ENCODE measurements around the gene POLG2. TPM values are rescaled to one million over a fixed set of nuclear protein-coding genes. Genes with fewer than 3 reads are reported as not detected.

POLG2 gene
- total and polyA plus RNA-seq, 10 of the 15 experiments (the other 5 are each of a cell fraction or from before 2014, with no cell fraction given), result 10.2 to 27.7 (median 22.2) TPM

- TF ChIP-seq SP1 (IDR thresholded peaks at IDR 0.05; ENCODE audit: low read depth, low read length), result no peak
- no peak for TF ChIP-seq CBX3 (IDR thresholded peaks at IDR 0.05; ENCODE audit: borderline replicate concordance, low read depth)
- no peak for TF ChIP-seq HDAC2 (IDR thresholded peaks at IDR 0.05)
- no peak; the same call in 1 of the 2 replicates for TF ChIP-seq FOXK2 (IDR thresholded peaks at IDR 0.05)
- no peak for TF ChIP-seq HSF1 (IDR thresholded peaks at IDR 0.05; ENCODE audit: low read depth, low read length)
- peak; percentile 71; the same call in 1 of the 2 replicates for TF ChIP-seq SIN3A (IDR thresholded peaks at IDR 0.05; ENCODE audit: low read depth, low read length)
- peak; percentile 87 to 93 for TF ChIP-seq BHLHE40 (IDR thresholded peaks at IDR 0.05; ENCODE audit: borderline replicate concordance in 1 of 2, low read depth in 2 of 2, low read length in 1 of 2)
- TF ChIP-seq GABPA (IDR thresholded peaks at IDR 0.05; ENCODE audit: low read depth), result peak; percentile 78
- no peak for TF ChIP-seq PRDM15 (CRISPR knock-in tag; IDR thresholded peaks at IDR 0.05)
- no peak for TF ChIP-seq SMAD1 (IDR thresholded peaks at IDR 0.05; ENCODE audit: low read depth, partially characterized antibody)
- no peak for TF ChIP-seq YBX1 (IDR thresholded peaks at IDR 0.05)
- TF ChIP-seq CREB1 (IDR thresholded peaks at IDR 0.05; ENCODE audit: low read depth), result peak; percentile 61
- peak; percentile 93 for TF ChIP-seq YY1 (IDR thresholded peaks at IDR 0.05; ENCODE audit: low read depth, low read length)
- TF ChIP-seq MAX (IDR thresholded peaks at IDR 0.05; ENCODE audit: low read depth, low read length), result no peak; the same call in 1 of the 2 replicates
- peak in 1 of 2 experiments; percentile 81; a peak in 2 of 3 replicates for TF ChIP-seq EGR1 (IDR thresholded peaks at IDR 0.05; ENCODE audit: borderline replicate concordance in 1 of 2, low read depth in 2 of 2, low read length in 2 of 2)
- TF ChIP-seq ZNF24 (IDR thresholded peaks at IDR 0.05), result no peak
- 0 out of 2 replicates have a peak, but pooled peaks have one; percentile 20 for TF ChIP-seq GATAD2B (conservative IDR thresholded peaks at IDR 0.05; ENCODE audit: low read depth)
- TF ChIP-seq MYB (IDR thresholded peaks at IDR 0.05; ENCODE audit: borderline replicate concordance, low read depth, low read length), result peak; percentile 30; the same call in 1 of the 2 replicates
- TF ChIP-seq RB1 (IDR thresholded peaks at IDR 0.05; ENCODE audit: borderline replicate concordance), result 0 out of 2 replicates have a peak, but pooled peaks have one; percentile 31
- TF ChIP-seq STAT3 (IDR thresholded peaks at IDR 0.05; ENCODE audit: low read depth, low read length), result no peak
- peak; percentile 67 for TF ChIP-seq ZNF687 (IDR thresholded peaks at IDR 0.05)
Observed at GRCh38 chr17:64496786-64497564, at the start of gene POLG2 (continued).

Measured in GM12878 (cell line).